NCI-H1417 treated with DMSO at 0.1 percent for 48 hours (cell line): ENCODE data around the gene UBE2K.
"Not testable (repeated sequence)": the region's sequence is repeated elsewhere in the genome, so short reads cannot be mapped to it uniquely, and the experiment has no call there.

Source experiments
- DNase-seq: peaks from one replicate; lab custom pipeline; 2025; lab: John Stamatoyannopoulos, UW

UBE2K gene

GRCh38 chr4:39697740-39698423, at the start of gene UBE2K:
Gene UBE2K (plus strand): TSS chr4:39698136. CDS start chr4:39698328, 192 bp downstream.
- DNase-seq: peak; percentile 57

- DNase-seq: no peak
Measured at GRCh38 chr4:39648213-39648612, 49.7 kb upstream of the UBE2K start.

DNA sequence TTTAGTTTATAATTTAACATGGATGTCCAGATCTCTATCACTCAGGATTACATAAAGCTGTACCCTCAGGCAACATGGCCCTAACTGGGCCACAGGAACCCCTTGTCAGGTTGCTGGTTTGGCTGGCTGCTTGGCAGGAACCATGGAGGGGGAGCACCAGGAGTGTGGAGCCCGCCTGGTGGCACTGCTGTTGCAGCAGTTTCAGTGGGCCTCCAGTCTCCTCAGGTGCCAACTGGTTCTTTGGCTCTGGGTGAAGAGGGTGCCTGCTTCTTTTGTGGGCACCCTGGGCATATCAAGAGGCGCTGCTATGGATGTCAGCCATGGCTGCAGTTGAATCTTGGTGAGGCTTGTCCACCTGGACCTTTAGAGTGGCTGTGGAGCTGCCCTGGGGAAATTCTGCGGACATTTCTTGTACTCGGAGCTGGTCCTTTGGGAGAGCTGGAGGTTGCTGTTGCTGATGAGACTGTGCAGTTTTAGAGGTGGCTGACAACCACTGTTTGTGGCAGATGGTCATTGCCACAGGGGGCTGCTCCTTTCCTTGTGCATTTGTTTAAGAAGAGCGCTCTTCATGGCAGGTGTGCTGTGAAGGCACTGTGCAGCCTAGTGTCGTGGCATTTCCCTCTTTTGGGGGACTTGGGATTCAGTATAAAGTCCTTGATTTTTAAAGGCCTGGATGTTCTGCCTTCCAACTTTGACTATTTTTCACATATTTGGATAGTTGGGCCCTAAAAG, 48.9 kb upstream of the UBE2K start:
- DNase-seq: no peak

- no peak for DNase-seq
Measured at GRCh38 chr4:39649639-39650265, 48.2 kb upstream of the UBE2K start.

DNA sequence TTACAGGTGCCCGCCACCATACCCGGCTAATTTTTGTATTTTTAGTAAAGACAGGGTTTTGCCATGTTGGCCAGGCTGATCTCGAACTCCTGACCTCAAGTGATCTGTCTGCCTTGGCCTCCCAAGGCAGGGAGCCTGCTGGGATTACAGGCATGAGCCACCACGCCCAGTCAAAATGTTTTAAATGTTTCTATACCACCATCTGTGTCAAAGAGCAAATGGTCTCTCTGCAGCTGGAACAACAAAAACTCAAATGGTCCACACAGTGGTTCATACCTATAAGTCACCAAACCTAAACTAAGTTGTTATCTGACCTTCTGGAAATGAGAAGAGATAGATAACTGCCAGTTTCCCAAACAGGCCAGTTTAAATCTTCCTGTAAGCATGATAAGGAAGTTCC, 46.4 kb upstream of the UBE2K start:
- not testable (repeated sequence) for DNase-seq

- no peak for DNase-seq
Measured at GRCh38 chr4:39655211-39655610, 42.7 kb upstream of the UBE2K start.

DNA sequence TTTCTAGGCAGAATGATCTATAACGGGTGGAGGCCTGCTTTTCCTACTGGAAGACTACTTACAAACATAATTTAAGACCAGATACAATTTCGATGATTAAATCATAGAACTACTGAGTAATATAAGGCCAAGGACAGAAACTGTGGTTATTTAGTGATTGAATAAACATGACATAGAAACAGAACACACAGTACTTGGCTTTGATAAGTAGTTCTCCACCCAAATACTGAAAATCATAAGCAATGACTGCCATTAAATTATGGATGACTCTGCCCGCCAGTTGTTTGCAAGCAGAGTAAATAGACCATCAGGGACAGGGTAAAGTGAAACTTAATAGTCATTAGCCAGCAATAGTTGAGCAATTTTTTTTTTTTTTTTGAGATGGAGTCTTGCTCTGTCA, 42.1 kb upstream of the UBE2K start:
- DNase-seq: no peak

- not testable (repeated sequence) for DNase-seq
Measured at GRCh38 chr4:39656638-39657037, 41.3 kb upstream of the UBE2K start.

DNA sequence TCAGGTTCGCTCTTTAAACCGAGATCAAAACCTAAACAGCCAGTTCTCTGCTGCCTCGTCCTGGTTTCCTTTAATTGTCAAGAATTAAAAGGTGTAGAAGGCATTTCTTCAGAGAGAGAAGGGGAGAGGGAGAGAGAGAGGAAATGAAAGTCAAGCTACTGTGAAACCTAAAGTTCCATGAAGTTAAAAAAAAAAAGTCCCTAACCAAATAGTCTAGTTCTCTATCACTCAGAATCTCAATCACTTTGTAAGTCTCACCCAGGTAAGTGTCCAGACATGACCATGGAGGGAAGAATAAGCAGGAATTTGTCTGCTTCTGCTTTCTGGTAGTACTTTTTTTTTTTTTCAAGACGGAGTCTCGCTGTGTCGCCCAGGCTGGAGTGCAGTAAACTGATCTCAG, 40.5 kb upstream of the UBE2K start:
- DNase-seq: no peak

- DNase-seq: no peak
Measured at GRCh38 chr4:39658756-39659155, 39.2 kb upstream of the UBE2K start.

- no peak for DNase-seq
Measured at GRCh38 chr4:39660045-39660444, 37.9 kb upstream of the UBE2K start.

- DNase-seq: no peak
Measured at GRCh38 chr4:39660757-39661156, 37.2 kb upstream of the UBE2K start.

- DNase-seq: no peak
Measured at GRCh38 chr4:39662683-39663082, 35.3 kb upstream of the UBE2K start.

GRCh38 chr4:39664828-39665731, 32.9 kb upstream of the UBE2K start:
- DNase-seq: no peak

- DNase-seq: no peak
Measured at GRCh38 chr4:39667706-39668105, 30.2 kb upstream of the UBE2K start.

GRCh38 chr4:39668887-39669286, 29.0 kb upstream of the UBE2K start:
- DNase-seq: no peak

DNA sequence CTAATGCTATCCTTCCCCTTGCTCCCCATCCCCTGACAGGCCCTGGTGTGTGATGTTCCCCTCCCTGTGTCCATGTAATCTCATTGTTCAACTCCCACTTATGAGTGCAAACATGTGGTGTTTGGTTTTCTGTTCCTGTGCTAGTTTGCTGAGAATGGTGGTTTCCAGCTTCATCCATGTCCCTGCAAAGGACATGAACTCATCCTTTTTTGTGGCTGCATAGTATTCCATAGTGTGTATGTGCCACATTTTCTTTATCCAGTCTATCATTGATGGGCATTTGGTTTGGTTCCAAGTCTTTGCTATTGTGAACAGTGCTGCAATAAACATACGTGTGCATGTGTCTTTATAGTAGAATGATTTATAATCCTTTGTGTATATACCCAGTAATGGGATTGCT, 27.6 kb upstream of the UBE2K start:
- DNase-seq: not testable (repeated sequence)

GRCh38 chr4:39675681-39676080, 22.3 kb upstream of the UBE2K start:
- DNase-seq: not testable (repeated sequence)

GRCh38 chr4:39681003-39681402, 16.9 kb upstream of the UBE2K start:
- DNase-seq: not testable (repeated sequence)

DNA sequence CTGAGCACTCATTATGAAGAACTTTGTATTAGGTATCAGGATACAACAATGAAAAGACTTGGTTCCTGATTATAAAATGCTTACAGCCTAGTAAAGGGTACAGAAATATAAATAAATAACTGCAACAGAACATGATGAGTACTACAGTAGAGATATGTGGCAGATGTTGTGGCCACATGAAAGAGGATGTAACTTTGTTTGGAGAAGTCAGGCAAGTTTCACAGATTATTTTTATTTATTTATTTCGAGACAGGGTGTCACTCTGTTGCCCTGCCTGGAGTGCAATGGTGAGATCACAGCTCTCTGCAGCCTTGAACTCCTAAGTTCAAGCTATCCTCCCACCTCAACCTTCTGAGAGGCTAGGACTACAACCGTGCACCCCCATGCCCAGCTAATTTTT, 15.8 kb upstream of the UBE2K start:
- no peak for DNase-seq

- DNase-seq: no peak
Measured at GRCh38 chr4:39685990-39686389, 11.9 kb upstream of the UBE2K start.

- no peak for DNase-seq
Measured at GRCh38 chr4:39687014-39687413, 10.9 kb upstream of the UBE2K start.
